Loucy (cell line): ENCODE measurements around the gene RCE1.

ENCODE experiments used
- EZH2phosphoT487 ChIP-seq: fragments of 200-600 bp; IDR thresholded peaks from 2 replicates; pipeline ENCODE4 v1.6.1; 2018; ENCODE audit warnings: antibody characterized with exemption, mild to moderate bottlenecking, moderate library complexity, borderline replicate concordance
- TF ChIP-seq, protein P1 (sequence below): fragments of 200-600 bp; sonication (generic); conservative IDR thresholded peaks from 2 replicates; pipeline ENCODE4 v1.5.1; 2014; ENCODE audit warnings: mild to moderate bottlenecking, antibody characterized with exemption, low read length

DNA sequence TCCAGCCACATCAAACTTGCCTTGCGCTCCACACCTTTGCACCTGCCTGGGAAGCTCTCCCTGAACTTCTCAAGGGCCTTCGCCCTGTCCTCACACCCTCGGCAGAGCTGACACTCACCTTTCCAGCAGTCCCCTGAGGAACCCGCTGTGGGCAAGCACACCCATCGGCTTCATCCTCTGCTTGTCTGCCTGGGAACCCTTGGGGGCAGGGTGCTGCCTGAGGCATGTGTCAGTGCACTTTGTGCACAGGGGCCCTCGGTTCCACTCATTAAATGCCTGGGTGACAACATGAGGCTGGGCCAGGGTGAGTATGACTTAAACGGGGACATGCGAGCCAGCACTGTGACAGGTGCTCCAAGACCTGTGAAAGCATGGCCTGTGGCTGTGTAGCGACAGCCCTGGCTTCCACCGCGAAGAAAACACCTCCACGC is 11.0 kb downstream of the RCE1 start:
- TF ChIP-seq, protein P1, sequence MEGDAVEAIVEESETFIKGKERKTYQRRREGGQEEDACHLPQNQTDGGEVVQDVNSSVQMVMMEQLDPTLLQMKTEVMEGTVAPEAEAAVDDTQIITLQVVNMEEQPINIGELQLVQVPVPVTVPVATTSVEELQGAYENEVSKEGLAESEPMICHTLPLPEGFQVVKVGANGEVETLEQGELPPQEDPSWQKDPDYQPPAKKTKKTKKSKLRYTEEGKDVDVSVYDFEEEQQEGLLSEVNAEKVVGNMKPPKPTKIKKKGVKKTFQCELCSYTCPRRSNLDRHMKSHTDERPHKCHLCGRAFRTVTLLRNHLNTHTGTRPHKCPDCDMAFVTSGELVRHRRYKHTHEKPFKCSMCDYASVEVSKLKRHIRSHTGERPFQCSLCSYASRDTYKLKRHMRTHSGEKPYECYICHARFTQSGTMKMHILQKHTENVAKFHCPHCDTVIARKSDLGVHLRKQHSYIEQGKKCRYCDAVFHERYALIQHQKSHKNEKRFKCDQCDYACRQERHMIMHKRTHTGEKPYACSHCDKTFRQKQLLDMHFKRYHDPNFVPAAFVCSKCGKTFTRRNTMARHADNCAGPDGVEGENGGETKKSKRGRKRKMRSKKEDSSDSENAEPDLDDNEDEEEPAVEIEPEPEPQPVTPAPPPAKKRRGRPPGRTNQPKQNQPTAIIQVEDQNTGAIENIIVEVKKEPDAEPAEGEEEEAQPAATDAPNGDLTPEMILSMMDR, result no peak
- TF ChIP-seq EZH2phosphoT487, result no peak
